ENCODE results near the gene OTC. TPM values are rescaled to one million over a fixed set of nuclear protein-coding genes. Genes with fewer than 3 reads are reported as not detected.

The OTC gene
- total RNA-seq, 2 donors from 2014 or later: 0.34 TPM; not detected in 1

DNA sequence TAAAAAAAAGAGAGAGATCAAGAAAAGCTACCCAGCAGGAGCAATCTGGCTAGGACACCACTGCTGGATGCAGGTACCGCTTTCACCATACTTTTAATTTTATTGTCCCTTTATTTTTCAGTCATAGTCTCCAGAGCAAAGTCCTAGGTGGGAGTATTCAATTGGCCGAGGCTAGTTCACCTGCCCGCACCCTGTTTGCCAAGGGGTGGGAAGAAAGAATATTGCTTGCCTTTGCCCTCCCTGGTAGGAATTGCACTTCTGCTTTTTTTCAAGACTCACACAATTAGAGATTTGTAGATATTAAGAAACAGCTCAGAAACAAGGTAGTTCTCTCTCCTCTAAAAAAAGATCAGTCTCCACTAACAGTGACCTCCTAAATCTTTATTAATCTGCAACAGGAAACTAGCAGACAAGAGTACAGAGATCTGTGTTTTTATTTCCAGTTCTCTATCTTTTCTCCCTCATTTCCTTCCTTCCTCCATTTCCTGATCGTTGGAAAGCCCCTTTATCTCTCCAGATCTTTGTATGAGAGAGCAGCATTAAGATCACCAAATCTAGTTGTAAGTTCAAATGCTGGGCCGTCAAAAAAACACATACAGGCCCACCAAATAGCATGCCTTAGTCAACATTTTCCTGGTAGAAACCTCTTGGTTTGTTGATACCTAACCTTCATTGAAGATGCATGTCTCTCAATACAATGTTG lies 15.7 kb upstream of the OTC start:
- Histone ChIP-seq H3K9me3 (no peaks in the 10 kb centered on the region), H3K36me3 (no peaks in the 10 kb centered on the region), H3K27ac (no peak overlapping the region), H3K4me3 (no peak overlapping the region), H3K27me3 (replicated peaks; ENCODE audit: insufficient read depth) (no peaks in the 10 kb centered on the region), H3K4me1 (replicated peaks) (no peaks in the 10 kb centered on the region)
- no peak for TF ChIP-seq POLR2AphosphoS5 (IDR thresholded peaks at IDR 0.05)
- TF ChIP-seq, protein P1, sequence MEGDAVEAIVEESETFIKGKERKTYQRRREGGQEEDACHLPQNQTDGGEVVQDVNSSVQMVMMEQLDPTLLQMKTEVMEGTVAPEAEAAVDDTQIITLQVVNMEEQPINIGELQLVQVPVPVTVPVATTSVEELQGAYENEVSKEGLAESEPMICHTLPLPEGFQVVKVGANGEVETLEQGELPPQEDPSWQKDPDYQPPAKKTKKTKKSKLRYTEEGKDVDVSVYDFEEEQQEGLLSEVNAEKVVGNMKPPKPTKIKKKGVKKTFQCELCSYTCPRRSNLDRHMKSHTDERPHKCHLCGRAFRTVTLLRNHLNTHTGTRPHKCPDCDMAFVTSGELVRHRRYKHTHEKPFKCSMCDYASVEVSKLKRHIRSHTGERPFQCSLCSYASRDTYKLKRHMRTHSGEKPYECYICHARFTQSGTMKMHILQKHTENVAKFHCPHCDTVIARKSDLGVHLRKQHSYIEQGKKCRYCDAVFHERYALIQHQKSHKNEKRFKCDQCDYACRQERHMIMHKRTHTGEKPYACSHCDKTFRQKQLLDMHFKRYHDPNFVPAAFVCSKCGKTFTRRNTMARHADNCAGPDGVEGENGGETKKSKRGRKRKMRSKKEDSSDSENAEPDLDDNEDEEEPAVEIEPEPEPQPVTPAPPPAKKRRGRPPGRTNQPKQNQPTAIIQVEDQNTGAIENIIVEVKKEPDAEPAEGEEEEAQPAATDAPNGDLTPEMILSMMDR (IDR thresholded peaks at IDR 0.05): no peak
- no peak for TF ChIP-seq POLR2A (IDR thresholded peaks at IDR 0.05)
- DNase-seq (ENCODE audit: low spot score): no peak
- WGBS: 73% methylated on average over 5 of the region's 5 CpGs
- intact Hi-C loops (cut with DNase I): no loop called here

DNA sequence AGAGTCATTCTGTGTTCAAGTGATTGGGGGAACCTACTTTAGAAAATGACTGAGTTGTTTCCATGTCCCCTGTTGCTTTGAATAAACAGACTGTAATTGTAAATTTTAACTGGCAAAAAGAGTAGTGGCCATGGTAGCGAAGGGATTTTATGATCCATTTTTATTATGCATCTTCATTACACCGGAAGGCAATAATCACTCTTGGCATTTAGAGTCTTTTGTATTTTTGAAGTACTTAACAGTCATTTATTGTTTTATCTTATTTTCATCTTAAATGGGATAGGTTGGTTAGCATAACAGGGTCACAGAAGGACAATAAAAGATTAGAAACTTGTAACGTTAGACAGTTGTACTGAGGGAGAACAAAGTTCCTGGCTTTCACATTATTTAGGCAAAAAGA lies 11.0 kb upstream of the OTC start:
- no peak overlapping the region for H3K4me3 ChIP-seq
- no peaks in the 10 kb centered on the region for H3K4me1 ChIP-seq (replicated peaks)
- WGBS: 21% methylated on average over 3 of the region's 3 CpGs
- intact Hi-C loops (cut with DNase I): no loop called here
- H3K36me3 ChIP-seq: no peaks in the 10 kb centered on the region
- no peak for DNase-seq (ENCODE audit: low spot score)
- H3K9me3 ChIP-seq: no peaks in the 10 kb centered on the region
- no peak overlapping the region for H3K27ac ChIP-seq
- H3K27me3 ChIP-seq (replicated peaks; ENCODE audit: insufficient read depth): no peaks in the 10 kb centered on the region
- no peak for TF ChIP-seq POLR2A (IDR thresholded peaks at IDR 0.05)
- TF ChIP-seq POLR2AphosphoS5 (IDR thresholded peaks at IDR 0.05): no peak
- TF ChIP-seq, protein P1 (IDR thresholded peaks at IDR 0.05): no peak

DNA sequence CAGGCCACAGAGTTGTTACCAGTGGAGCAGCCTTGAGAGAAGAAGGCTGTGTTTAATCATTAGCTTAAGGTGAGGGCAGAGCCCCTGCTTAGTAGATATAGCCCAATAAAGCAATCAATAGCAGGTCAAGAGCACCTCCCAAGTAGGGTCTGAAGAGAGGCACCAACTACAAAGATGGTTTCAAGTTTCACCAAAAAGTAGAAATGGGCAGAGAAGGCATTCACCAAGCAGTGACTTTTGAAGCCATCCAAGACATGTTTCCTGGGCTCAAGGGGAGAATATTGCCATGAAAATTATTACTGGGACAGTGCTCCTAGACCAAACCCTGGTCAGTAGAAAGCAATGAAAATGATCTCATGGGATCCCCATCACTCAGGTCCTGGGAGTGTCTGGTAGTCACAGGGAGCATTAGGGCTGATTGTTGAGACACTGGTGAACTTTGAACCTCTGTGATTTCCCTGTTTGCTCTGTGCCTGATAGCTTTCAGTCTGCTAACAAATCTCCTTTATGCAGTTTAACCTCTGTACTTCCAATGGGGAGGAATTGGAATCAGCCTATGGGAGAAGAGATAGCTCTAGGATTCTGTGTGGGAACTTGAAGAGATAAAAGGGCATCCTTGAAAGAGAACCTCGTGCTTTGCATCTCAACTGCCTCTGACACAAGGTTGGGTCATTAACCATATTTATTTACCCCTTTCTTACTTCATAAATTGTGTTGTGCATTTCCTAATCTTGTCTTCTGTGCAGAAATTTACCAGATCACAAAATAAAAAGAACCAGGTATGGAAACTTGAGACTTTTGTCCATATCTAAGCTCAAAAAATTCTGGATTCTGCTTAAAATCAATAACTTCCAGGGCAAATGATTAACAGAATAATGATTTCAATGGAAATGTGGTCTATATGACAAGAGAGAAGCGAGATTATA lies 9.3 kb upstream of the OTC start:
- no peak overlapping the region for H3K4me3 ChIP-seq
- H3K4me1 ChIP-seq (replicated peaks): no peaks in the 10 kb centered on the region
- no peak for DNase-seq (ENCODE audit: low spot score)
- intact Hi-C loops (cut with DNase I): no loop called here
- WGBS: 79% methylated on average over 2 of the region's 2 CpGs
- H3K27ac ChIP-seq: no peak overlapping the region
- no peaks in the 10 kb centered on the region for H3K9me3 ChIP-seq
- TF ChIP-seq, protein P1 (IDR thresholded peaks at IDR 0.05): no peak
- TF ChIP-seq POLR2AphosphoS5 (IDR thresholded peaks at IDR 0.05) (no peak), POLR2A (IDR thresholded peaks at IDR 0.05) (no peak)
- no peaks in the 10 kb centered on the region for H3K36me3 ChIP-seq
- no peaks in the 10 kb centered on the region for H3K27me3 ChIP-seq (replicated peaks; ENCODE audit: insufficient read depth)

DNA sequence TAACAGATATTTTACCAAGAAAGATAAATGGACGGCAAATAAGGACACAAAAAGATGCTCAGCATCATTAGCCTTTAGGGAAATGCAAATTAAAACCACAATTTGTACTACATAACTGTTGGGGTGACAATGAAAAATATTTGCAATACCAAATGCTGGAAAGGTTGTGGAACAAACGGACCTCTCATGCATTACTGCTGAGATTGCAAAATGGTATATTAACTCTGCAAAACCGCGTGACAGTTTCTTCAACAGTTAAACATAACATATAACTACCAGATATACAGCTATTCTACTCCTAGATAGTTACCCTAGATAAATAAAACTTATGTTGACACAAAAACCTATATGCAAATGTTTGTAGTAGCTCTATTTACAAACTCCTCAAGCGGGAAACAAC lies 6.3 kb upstream of the OTC start:
- Histone ChIP-seq H3K27me3 (replicated peaks; ENCODE audit: insufficient read depth) (no peaks in the 10 kb centered on the region), H3K4me1 (replicated peaks) (no peaks in the 10 kb centered on the region), H3K36me3 (no peaks in the 10 kb centered on the region), H3K9me3 (no peaks in the 10 kb centered on the region), H3K4me3 (no peak overlapping the region), H3K27ac (no peak overlapping the region)
- WGBS: 47% methylated on average over 5 of the region's 5 CpGs
- intact Hi-C loops (cut with DNase I): no loop called here
- no peak for DNase-seq (ENCODE audit: low spot score)
- no peak for TF ChIP-seq POLR2AphosphoS5 (IDR thresholded peaks at IDR 0.05)
- TF ChIP-seq POLR2A (IDR thresholded peaks at IDR 0.05): no peak
- TF ChIP-seq, protein P1 (IDR thresholded peaks at IDR 0.05): no peak
